H7 (cell line): ENCODE data around the gene CNTN4. TPM values are rescaled to one million over a fixed set of nuclear protein-coding genes. Genes with fewer than 3 reads are reported as not detected.
A peak's percentile ranks its signal among the peaks of the same experiment; 100 is the strongest.

ENCODE experiments used
- DNase-seq: peaks from one replicate; pipeline ENCODE4 v3.0.0; 2012
- H3K27me3 ChIP-seq: 2 replicates; pipeline ENCODE4 v1.6.0; 2011; ENCODE audit warnings: mild to moderate bottlenecking, low read length; ENCODE audit not compliant: control insufficient read depth, insufficient read depth
- H3K36me3 ChIP-seq: replicated peaks from 2 replicates; pipeline ENCODE4 v1.5.1; 2011; ENCODE audit warnings: low read length; ENCODE audit not compliant: control insufficient read depth, insufficient read depth
- H3K4me3 ChIP-seq: 2 replicates; pipeline ENCODE4 v1.5.1; 2011; ENCODE audit warnings: low read depth, mild to moderate bottlenecking, control low read depth, low read length, moderate library complexity; ENCODE audit not compliant: insufficient read depth
- total RNA-seq: library from RNA; depleted of rRNA; stranded (reverse); fragments of >200 nt; shearing (Covaris generic); gene quantifications from 2 replicates; pipeline ENCODE4 v1.2.3, GENCODE V29; 2014

Gene CNTN4
- total RNA-seq, 1 experiment from 2014 or later, result 2.3 TPM

- no peaks in the 10 kb centered on the region for H3K27me3 ChIP-seq
- H3K36me3 ChIP-seq, result no peaks in the 10 kb centered on the region
- no peak overlapping the region for H3K4me3 ChIP-seq
- no peak for DNase-seq
Observed at GRCh38 chr3:2826036-2826435, 727.4 kb downstream of the CNTN4 start.

DNA sequence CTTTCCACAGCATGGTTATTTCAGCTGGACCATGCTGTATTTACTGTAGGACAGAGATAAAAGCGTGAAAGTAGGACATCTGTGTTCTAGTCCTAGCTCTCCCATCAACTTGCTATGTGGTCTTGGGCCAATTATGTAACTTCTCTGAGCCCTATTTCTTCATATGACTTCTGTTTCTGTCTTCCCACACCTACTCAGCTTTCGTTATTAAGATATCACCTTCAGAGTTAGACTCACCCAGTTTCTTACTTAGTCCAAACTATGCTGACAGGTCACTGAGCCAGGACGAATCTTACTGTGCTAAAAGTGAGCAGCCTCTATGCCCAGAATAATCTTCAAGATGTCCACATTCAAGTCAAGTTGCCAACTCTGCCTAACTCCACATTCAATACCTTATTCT, 727.8 kb downstream of the CNTN4 start:
- Histone ChIP-seq H3K4me3 (no peak overlapping the region), H3K27me3 (no peaks in the 10 kb centered on the region), H3K36me3 (no peaks in the 10 kb centered on the region)
- no peak for DNase-seq

DNA sequence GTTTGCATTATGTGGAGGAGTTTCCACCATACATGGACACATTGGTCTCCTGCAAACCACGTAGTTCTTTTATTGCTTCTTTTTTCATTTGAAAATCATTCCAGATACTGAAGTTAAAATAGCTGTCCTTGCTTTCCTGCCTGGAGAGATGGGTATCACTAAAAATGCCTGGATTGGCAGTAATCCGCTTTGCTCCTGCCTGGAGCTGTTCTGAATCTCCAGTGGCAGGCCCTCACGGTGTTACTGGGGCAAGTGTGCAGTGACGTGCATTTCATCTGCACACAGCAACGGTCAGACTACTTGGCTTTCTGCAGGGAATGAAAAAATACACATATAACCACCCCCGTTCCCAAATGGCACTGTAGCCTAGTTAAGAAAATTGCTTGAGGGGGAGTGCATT, 738.6 kb downstream of the CNTN4 start:
- DNase-seq, result no peak
- H3K36me3 ChIP-seq, result no peaks in the 10 kb centered on the region
- no peak overlapping the region for H3K4me3 ChIP-seq
- no peaks in the 10 kb centered on the region for H3K27me3 ChIP-seq

DNA sequence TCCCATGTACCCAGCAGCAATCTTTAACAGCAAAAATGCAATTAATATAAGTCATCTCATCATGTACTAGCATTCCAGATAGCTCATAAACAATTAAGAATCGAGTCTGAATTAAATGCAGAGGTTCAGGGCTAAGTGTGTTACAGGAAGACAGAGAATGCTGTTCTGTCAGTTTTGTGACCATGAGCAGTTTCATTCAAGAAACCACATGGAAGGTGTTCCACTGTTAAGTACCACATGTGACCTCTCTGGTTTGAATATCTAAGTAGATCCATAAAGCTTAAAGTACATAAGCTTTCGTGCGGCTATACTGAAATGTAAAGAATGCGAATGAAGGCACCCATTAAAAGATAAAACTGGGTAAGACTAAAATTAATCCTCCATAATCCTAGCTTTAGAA, 739.2 kb downstream of the CNTN4 start:
- DNase-seq, result no peak
- Histone ChIP-seq H3K4me3 (no peak overlapping the region), H3K36me3 (no peaks in the 10 kb centered on the region), H3K27me3 (no peaks in the 10 kb centered on the region)

DNA sequence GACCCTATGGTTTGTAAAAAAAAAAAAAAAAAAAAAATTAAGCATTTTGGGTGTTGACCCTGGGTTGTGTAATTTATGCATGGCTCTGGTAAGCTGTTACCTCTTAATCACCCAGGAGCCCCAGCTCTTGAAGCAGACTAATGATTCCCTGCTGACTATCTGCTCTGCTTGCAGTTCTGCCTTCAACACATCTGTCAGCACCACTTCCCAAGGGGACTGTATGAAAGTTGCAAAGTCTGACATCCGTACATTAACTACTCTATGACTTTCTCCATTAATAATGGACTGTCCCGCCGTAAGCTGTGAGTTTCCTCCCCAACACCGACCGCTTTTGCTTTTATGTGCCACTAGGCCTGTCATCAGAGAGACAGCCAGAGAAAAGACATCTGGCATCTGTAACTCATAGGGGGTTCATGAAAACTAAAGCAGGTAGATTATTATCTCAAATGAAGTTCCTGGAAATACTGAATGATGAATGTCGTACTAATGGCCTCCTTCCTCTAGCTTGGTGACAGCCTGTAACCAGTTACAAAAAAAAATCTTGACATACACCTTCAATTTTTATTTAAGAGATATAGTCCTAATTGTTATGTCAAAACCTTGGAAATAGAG, 740.0 kb downstream of the CNTN4 start:
- DNase-seq, result no peak
- Histone ChIP-seq H3K4me3 (no peak overlapping the region), H3K27me3 (no peaks in the 10 kb centered on the region), H3K36me3 (no peaks in the 10 kb centered on the region)

- H3K27me3 ChIP-seq, result no peaks in the 10 kb centered on the region
- no peak for DNase-seq
- no peaks in the 10 kb centered on the region for H3K36me3 ChIP-seq
- no peak overlapping the region for H3K4me3 ChIP-seq
Observed at GRCh38 chr3:2839876-2840275, 741.2 kb downstream of the CNTN4 start.

- Histone ChIP-seq H3K27me3 (no peaks in the 10 kb centered on the region), H3K36me3 (no peaks in the 10 kb centered on the region)
- no peak for DNase-seq
Observed at GRCh38 chr3:2847062-2847841, 748.6 kb downstream of the CNTN4 start.

GRCh38 chr3:2849092-2849491, 750.4 kb downstream of the CNTN4 start:
- Histone ChIP-seq H3K27me3 (no peaks in the 10 kb centered on the region), H3K36me3 (no peaks in the 10 kb centered on the region), H3K4me3 (no peak overlapping the region)
- DNase-seq, result no peak

More at GRCh38 chr3:2847062-2847841, 748.6 kb downstream of the CNTN4 start:
- H3K4me3 ChIP-seq, result no peak overlapping the region

DNA sequence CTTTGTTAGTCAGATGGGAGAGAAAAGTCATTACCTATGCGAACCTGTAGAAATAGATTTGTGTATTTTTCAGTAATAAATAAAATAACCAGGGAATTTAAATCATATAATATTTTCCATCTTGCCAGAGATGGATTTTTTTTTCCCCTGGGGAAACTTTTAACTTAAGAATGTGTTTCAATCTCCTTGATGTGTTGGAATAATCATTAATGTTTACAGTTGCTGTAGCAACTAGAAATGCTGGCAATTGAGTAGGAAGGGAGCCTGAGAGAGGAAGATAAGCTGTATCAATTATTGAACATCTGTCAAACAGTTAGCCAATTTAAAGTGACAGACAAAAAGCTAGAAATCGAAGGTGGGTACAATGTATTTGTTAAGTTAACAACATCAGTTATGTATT, 752.0 kb downstream of the CNTN4 start:
- DNase-seq, result no peak
- no peaks in the 10 kb centered on the region for H3K27me3 ChIP-seq
- H3K4me3 ChIP-seq, result no peak overlapping the region
- no peaks in the 10 kb centered on the region for H3K36me3 ChIP-seq

DNA sequence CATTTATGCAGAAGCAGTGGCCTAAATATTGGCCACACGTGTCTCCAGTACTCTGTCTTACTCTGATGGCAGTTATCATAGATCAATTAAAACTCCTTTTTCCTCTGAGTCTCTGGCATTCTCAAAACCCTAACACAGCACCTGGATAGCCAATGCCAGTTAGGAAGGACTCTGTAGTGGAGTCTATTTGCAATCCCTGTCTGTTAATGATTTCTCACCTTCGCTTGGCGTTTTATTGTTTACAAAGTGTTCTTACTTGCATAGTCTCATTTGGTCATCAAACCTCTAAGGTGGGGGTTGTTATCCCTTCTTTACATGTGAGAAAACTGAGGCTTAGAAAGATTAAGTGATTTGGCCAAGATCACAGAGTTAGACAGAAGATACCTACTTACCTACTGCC, 752.7 kb downstream of the CNTN4 start:
- Histone ChIP-seq H3K27me3 (no peaks in the 10 kb centered on the region), H3K36me3 (no peaks in the 10 kb centered on the region), H3K4me3 (no peak overlapping the region)
- no peak for DNase-seq

- DNase-seq, result no peak
- H3K4me3 ChIP-seq, result no peak overlapping the region
- no peaks in the 10 kb centered on the region for H3K27me3 ChIP-seq
- no peaks in the 10 kb centered on the region for H3K36me3 ChIP-seq
Observed at GRCh38 chr3:2851835-2852234, 753.2 kb downstream of the CNTN4 start.

- H3K27me3 ChIP-seq, result no peaks in the 10 kb centered on the region
- H3K4me3 ChIP-seq, result no peak overlapping the region
- no peaks in the 10 kb centered on the region for H3K36me3 ChIP-seq
- DNase-seq, result no peak
Observed at GRCh38 chr3:2853651-2854050, 755.0 kb downstream of the CNTN4 start.

DNA sequence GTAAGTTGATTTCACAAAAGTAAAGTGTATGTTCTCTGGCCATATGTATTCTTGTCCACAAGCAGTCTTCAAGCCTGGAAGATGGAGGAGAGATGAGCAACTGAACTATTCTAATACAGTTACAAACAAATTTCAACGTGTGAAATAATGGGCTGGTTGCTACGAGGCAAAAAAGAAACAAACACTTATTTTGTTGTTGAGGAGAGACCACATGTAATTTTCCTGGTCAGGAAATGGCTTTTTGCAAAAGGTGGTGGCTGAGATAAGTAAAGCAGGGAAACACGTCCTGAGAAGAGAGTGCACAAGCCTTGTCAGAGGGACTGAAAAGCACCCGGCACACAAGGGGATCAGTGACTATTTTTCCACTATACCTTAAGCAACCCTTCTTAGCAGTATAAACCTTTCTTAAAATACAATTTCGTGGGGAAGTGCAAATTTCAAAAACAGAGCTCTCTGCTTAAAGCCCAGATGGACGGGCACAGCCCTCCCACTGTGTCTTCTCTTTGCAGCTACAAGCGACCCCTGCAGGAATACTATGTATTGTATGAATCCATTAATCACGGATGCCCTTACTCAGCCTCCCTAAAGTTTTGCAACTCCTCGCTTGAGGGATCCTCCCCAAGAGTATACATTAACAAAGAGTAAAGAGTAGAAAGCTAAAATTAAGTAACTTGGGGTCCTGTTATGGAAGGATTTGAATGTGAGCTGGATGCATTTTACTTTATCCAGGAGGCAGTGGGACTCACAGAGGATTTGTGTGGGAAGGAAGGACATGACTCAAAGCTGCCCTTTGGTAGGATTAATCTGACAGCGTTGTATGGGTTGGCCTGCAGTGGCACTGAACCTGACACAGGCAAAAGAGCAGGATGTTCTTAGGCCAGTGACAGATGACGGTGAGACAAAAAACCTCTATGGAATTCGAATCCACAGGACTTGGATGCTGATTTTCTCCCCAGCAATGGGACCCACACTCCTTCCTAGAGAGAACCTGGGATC, 757.8 kb downstream of the CNTN4 start:
- no peak overlapping the region for H3K4me3 ChIP-seq
- no peaks in the 10 kb centered on the region for H3K36me3 ChIP-seq
- H3K27me3 ChIP-seq, result no peaks in the 10 kb centered on the region
- peak; percentile 19 for DNase-seq

DNA sequence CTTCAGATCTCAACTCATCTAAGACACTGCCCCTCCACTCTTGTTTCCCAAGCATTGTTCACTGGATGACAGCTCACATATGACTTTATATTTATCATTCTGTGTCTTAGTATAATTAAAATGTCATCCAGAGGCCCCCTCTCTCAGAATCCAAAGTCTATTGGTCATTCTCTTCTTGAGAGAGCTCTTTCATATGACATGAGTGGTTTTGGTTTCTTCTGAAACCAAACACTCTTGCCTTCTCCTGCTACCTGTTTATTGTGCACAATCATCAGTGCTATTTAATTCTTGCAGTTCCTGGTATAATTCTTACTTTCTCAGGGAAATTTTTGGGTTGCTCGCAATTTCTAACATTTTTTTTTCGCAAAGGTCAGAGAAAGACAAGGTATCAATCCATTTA, 762.0 kb downstream of the CNTN4 start:
- H3K4me3 ChIP-seq, result no peak overlapping the region
- DNase-seq, result no peak
- H3K27me3 ChIP-seq, result no peaks in the 10 kb centered on the region
- H3K36me3 ChIP-seq, result no peaks in the 10 kb centered on the region
